HepG2 (cell line): ENCODE measurements around the gene SLC50A1. TPM values are rescaled to one million over a fixed set of nuclear protein-coding genes. Genes with fewer than 3 reads are reported as not detected.

Experiments
- GTF2F1 ChIP-seq: fragments of 150-350 bp; IDR thresholded peaks from 2 replicates; pipeline ENCODE4 v1.6.1; 2014; ENCODE audit warnings: low read length
- NFKBIZ ChIP-seq: IDR thresholded peaks from 2 replicates; pipeline ENCODE4 v1.6.1; 2018; ENCODE audit warnings: missing genetic modification reagents, missing compliant biosample characterization
- U2AF2 ChIP-seq: fragments of 200-400 bp; formaldehyde crosslinking; IDR thresholded peaks from 2 replicates; pipeline ENCODE4 v1.6.1; 2017; ENCODE audit warnings: low read depth, mild to moderate bottlenecking, low read length
- ZNF317 ChIP-seq: sonication (generic); formaldehyde crosslinking; IDR thresholded peaks from 2 replicates; pipeline ENCODE4 v1.5.0; 2020; ENCODE audit warnings: mild to moderate bottlenecking, missing genetic modification reagents
- ZNF510 ChIP-seq: sonication (generic); formaldehyde crosslinking; IDR thresholded peaks from 2 replicates; pipeline ENCODE4 v1.4.0; 2020; ENCODE audit warnings: low read depth, mild to moderate bottlenecking, missing genetic modification reagents
- ZNF550 ChIP-seq: sonication (generic); formaldehyde crosslinking; IDR thresholded peaks from 2 replicates; pipeline ENCODE4 v1.4.0; 2020; ENCODE audit warnings: mild to moderate bottlenecking, missing genetic modification reagents, borderline replicate concordance
- ZNF619 ChIP-seq: sonication (generic); formaldehyde crosslinking; IDR thresholded peaks from 2 replicates; pipeline ENCODE4 v1.4.0; 2020; ENCODE audit warnings: mild to moderate bottlenecking, missing genetic modification reagents
- ZNF724P ChIP-seq: sonication (generic); formaldehyde crosslinking; IDR thresholded peaks from 2 replicates; pipeline ENCODE4 v1.8.0; 2022; ENCODE audit warnings: missing genetic modification reagents, borderline replicate concordance
- ZNF83 ChIP-seq: sonication (generic); formaldehyde crosslinking; IDR thresholded peaks from 2 replicates; pipeline ENCODE4 v1.4.0; 2020; ENCODE audit warnings: missing genetic modification reagents, mild to moderate bottlenecking, borderline replicate concordance
- polyA plus RNA-seq, 8 experiments: library from polyadenylated mRNA; depleted of rRNA in 3 of 8; stranded (reverse) in 7 of 8; unstranded in 1 of 8; fragments of >200 nt; fragmentation: Illumina TruSeq in 4 of 8; extraction: Trizol in 4 of 8; gene quantifications; 2 replicates each; pipeline versions ENCODE4 v1.2.1 to v1.2.3, GENCODE V29; 2011 to 2016; ENCODE audit warnings: low read depth in 4 of 8, missing spikeins in 1 of 8, mixed read lengths in 1 of 8; ENCODE audit not compliant: insufficient read depth in 1 of 8
- total RNA-seq, 5 experiments: library from RNA; depleted of rRNA; stranded (reverse); fragments of >200 nt; fragmentation: Illumina TruSeq; extraction: Trizol; gene quantifications; 2 replicates each; pipeline ENCODE4 v1.2.3, GENCODE V29; 2016; ENCODE audit warnings: low read depth in 1 of 5
- TF ChIP-seq, protein P1 (sequence below): sonication (generic); formaldehyde crosslinking; IDR thresholded peaks from 2 replicates; pipeline ENCODE4 v1.4.0; 2020; ENCODE audit warnings: missing genetic modification reagents, borderline replicate concordance
- TF ChIP-seq, protein P2 (sequence below): sonication (generic); formaldehyde crosslinking; IDR thresholded peaks from 2 replicates; pipeline ENCODE4 v1.4.0; 2020; ENCODE audit warnings: mild to moderate bottlenecking, missing genetic modification reagents
- TF ChIP-seq, protein P3 (sequence below), 2 experiments: sonication (generic) in 1 of 2; formaldehyde crosslinking in 1 of 2; IDR thresholded peaks; 2 replicates each; pipeline versions ENCODE4 v1.4.0 to v1.6.1; 2018 to 2020; ENCODE audit warnings: missing genetic modification reagents in 2 of 2, borderline replicate concordance in 1 of 2, low read depth in 1 of 2, mild to moderate bottlenecking in 1 of 2, missing biosample characterization in 1 of 2
- TF ChIP-seq, protein P4 (sequence below): sonication (generic); formaldehyde crosslinking; conservative IDR thresholded peaks from 2 replicates; pipeline ENCODE4 v1.4.0; 2020; ENCODE audit warnings: mild to moderate bottlenecking, missing genetic modification reagents, moderate library complexity

Gene SLC50A1
- total and polyA plus RNA-seq, 2 of the 13 experiments (the other 11 are each of a cell fraction or from before 2014, with no cell fraction given) = 22.5 to 46.8 TPM

DNA sequence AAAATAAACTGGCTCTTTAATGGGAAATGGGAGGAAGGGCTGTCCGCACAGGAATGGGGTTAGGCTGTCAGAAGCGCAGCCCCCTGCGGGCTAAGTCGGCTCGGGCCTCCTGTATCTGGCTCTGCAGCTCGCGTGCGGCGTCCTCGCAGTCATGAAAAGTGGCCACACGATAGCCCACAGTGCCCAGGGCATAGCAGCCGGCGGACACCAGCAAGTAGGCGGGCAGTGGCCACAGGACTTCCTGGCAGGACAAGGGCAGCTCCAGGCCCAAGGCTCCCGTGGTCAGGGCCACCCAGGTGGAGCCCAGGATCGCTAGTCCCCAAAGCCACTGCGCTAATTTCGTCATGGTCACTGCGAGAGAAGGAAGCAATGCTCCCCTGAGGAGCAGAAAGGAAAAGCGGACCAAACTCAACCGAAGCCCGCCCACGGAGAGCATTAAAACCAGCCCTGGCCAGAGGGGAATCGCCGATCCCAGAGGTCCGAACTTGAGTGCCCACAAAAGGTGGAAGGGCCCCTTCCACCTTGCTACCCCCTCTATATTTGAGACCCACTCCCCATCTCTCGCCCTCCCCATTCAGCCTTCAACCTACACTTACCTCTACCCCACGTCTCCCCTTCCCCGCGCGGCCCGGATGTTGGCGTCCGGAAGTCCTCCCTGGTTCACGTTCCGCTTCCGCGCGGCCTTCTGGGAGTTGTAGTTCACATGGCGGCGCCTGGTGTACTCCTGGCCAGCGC is 4.4 kb downstream of the SLC50A1 start, which contains the start of gene DPM3 (continued):
- TF ChIP-seq, protein P1, sequence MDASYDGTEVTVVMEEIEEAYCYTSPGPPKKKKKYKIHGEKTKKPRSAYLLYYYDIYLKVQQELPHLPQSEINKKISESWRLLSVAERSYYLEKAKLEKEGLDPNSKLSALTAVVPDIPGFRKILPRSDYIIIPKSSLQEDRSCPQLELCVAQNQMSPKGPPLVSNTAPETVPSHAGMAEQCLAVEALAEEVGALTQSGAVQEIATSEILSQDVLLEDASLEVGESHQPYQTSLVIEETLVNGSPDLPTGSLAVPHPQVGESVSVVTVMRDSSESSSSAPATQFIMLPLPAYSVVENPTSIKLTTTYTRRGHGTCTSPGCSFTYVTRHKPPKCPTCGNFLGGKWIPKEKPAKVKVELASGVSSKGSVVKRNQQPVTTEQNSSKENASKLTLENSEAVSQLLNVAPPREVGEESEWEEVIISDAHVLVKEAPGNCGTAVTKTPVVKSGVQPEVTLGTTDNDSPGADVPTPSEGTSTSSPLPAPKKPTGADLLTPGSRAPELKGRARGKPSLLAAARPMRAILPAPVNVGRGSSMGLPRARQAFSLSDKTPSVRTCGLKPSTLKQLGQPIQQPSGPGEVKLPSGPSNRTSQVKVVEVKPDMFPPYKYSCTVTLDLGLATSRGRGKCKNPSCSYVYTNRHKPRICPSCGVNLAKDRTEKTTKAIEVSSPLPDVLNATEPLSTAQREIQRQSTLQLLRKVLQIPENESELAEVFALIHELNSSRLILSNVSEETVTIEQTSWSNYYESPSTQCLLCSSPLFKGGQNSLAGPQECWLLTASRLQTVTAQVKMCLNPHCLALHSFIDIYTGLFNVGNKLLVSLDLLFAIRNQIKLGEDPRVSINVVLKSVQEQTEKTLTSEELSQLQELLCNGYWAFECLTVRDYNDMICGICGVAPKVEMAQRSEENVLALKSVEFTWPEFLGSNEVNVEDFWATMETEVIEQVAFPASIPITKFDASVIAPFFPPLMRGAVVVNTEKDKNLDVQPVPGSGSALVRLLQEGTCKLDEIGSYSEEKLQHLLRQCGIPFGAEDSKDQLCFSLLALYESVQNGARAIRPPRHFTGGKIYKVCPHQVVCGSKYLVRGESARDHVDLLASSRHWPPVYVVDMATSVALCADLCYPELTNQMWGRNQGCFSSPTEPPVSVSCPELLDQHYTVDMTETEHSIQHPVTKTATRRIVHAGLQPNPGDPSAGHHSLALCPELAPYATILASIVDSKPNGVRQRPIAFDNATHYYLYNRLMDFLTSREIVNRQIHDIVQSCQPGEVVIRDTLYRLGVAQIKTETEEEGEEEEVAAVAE (CRISPR knock-in tag) = peak; percentile 40; the same call in 1 of the 2 replicates
- TF ChIP-seq ZNF550 (CRISPR knock-in tag) (0 out of 2 replicates have a peak, but pooled peaks have one; percentile 27), ZNF724P (CRISPR knock-in tag) (no peak), ZNF510 (no peak), ZNF83 (no peak), U2AF2 (no peak), ZNF317 (no peak), NFKBIZ (peak; percentile 15; the same call in 1 of the 2 replicates), GTF2F1 (no peak), ZNF619 (peak; percentile 28; the same call in 1 of the 2 replicates)
- TF ChIP-seq, protein P2, sequence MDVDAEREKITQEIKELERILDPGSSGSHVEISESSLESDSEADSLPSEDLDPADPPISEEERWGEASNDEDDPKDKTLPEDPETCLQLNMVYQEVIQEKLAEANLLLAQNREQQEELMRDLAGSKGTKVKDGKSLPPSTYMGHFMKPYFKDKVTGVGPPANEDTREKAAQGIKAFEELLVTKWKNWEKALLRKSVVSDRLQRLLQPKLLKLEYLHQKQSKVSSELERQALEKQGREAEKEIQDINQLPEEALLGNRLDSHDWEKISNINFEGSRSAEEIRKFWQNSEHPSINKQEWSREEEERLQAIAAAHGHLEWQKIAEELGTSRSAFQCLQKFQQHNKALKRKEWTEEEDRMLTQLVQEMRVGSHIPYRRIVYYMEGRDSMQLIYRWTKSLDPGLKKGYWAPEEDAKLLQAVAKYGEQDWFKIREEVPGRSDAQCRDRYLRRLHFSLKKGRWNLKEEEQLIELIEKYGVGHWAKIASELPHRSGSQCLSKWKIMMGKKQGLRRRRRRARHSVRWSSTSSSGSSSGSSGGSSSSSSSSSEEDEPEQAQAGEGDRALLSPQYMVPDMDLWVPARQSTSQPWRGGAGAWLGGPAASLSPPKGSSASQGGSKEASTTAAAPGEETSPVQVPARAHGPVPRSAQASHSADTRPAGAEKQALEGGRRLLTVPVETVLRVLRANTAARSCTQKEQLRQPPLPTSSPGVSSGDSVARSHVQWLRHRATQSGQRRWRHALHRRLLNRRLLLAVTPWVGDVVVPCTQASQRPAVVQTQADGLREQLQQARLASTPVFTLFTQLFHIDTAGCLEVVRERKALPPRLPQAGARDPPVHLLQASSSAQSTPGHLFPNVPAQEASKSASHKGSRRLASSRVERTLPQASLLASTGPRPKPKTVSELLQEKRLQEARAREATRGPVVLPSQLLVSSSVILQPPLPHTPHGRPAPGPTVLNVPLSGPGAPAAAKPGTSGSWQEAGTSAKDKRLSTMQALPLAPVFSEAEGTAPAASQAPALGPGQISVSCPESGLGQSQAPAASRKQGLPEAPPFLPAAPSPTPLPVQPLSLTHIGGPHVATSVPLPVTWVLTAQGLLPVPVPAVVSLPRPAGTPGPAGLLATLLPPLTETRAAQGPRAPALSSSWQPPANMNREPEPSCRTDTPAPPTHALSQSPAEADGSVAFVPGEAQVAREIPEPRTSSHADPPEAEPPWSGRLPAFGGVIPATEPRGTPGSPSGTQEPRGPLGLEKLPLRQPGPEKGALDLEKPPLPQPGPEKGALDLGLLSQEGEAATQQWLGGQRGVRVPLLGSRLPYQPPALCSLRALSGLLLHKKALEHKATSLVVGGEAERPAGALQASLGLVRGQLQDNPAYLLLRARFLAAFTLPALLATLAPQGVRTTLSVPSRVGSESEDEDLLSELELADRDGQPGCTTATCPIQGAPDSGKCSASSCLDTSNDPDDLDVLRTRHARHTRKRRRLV (CRISPR knock-in tag) = no peak
- TF ChIP-seq, protein P3, sequence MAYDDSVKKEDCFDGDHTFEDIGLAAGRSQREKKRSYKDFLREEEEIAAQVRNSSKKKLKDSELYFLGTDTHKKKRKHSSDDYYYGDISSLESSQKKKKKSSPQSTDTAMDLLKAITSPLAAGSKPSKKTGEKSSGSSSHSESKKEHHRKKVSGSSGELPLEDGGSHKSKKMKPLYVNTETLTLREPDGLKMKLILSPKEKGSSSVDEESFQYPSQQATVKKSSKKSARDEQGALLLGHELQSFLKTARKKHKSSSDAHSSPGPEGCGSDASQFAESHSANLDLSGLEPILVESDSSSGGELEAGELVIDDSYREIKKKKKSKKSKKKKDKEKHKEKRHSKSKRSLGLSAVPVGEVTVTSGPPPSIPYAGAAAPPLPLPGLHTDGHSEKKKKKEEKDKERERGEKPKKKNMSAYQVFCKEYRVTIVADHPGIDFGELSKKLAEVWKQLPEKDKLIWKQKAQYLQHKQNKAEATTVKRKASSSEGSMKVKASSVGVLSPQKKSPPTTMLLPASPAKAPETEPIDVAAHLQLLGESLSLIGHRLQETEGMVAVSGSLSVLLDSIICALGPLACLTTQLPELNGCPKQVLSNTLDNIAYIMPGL (CRISPR knock-in tag; IDR thresholded peaks at IDR 0.05; ENCODE audit: borderline replicate concordance in 1 of 2, low read depth in 1 of 2) = peak; percentile 53 to 54; a peak in 2 of 4 replicates
- TF ChIP-seq, protein P4, sequence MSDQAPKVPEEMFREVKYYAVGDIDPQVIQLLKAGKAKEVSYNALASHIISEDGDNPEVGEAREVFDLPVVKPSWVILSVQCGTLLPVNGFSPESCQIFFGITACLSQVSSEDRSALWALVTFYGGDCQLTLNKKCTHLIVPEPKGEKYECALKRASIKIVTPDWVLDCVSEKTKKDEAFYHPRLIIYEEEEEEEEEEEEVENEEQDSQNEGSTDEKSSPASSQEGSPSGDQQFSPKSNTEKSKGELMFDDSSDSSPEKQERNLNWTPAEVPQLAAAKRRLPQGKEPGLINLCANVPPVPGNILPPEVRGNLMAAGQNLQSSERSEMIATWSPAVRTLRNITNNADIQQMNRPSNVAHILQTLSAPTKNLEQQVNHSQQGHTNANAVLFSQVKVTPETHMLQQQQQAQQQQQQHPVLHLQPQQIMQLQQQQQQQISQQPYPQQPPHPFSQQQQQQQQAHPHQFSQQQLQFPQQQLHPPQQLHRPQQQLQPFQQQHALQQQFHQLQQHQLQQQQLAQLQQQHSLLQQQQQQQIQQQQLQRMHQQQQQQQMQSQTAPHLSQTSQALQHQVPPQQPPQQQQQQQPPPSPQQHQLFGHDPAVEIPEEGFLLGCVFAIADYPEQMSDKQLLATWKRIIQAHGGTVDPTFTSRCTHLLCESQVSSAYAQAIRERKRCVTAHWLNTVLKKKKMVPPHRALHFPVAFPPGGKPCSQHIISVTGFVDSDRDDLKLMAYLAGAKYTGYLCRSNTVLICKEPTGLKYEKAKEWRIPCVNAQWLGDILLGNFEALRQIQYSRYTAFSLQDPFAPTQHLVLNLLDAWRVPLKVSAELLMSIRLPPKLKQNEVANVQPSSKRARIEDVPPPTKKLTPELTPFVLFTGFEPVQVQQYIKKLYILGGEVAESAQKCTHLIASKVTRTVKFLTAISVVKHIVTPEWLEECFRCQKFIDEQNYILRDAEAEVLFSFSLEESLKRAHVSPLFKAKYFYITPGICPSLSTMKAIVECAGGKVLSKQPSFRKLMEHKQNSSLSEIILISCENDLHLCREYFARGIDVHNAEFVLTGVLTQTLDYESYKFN = no peak
